Measurements from ENCODE around the gene HSF2.

Gene HSF2, protein sequence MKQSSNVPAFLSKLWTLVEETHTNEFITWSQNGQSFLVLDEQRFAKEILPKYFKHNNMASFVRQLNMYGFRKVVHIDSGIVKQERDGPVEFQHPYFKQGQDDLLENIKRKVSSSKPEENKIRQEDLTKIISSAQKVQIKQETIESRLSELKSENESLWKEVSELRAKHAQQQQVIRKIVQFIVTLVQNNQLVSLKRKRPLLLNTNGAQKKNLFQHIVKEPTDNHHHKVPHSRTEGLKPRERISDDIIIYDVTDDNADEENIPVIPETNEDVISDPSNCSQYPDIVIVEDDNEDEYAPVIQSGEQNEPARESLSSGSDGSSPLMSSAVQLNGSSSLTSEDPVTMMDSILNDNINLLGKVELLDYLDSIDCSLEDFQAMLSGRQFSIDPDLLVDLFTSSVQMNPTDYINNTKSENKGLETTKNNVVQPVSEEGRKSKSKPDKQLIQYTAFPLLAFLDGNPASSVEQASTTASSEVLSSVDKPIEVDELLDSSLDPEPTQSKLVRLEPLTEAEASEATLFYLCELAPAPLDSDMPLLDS

GRCh38 chr6:122399348-122400120 lies at the start of gene HSF2:
HSF2 (plus strand) TSS chr6:122399652; CDS start chr6:122399738, 86 bp downstream.
- peak; percentile 99 for DNase-seq

- no peak for DNase-seq
Measured at GRCh38 chr6:122352981-122353664, 46.3 kb upstream of the HSF2 start.

DNA sequence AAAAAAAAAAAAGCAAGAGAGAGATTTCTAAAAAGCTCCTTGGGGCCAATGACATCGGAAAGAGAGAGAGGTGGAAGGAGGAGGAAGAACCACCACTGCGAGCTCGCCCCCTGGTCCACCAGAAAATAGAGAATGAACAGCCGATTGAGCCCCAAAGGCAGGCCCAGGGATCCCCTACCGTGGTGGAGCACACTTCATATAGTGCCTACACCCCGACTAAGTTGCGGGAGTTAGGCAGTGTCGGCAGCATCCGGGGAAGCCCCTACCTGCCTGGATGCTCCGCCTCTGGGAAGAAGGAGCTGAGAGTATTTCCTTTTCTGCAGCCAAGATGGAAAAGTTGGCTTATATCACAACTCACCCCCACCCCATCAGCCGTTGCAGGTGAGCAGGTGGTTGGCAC lies 38.6 kb upstream of the HSF2 start:
- DNase-seq = no peak

- no peak for DNase-seq
Measured at GRCh38 chr6:122361314-122361979, 38.0 kb upstream of the HSF2 start.

- no peak for DNase-seq
Measured at GRCh38 chr6:122363769-122364483, 35.5 kb upstream of the HSF2 start.

- no peak for DNase-seq
Measured at GRCh38 chr6:122365775-122366403, 33.6 kb upstream of the HSF2 start.

DNA sequence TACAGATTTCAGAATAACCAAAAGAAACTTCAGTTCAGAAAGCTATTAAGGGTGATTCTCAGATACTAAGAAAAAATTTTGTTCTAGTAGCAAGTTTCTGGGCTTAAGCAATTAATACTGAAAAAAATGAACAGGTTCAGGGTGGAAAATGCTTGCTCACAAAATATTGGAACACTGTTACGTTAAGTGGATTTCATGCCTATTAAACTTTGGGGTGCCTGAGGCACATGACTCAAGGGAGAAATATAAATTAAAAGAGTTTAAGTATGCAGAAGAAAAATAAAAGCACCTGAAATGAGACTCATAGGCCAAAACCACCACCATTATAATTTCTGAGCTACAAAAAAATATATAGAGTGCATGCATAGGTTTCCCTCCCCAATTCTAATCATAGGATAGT lies 32.3 kb upstream of the HSF2 start:
- DNase-seq = no peak

- DNase-seq = no peak
Measured at GRCh38 chr6:122369536-122369935, 29.9 kb upstream of the HSF2 start.

- DNase-seq = no peak
Measured at GRCh38 chr6:122372647-122373046, 26.8 kb upstream of the HSF2 start.

GRCh38 chr6:122374307-122374706 lies 25.1 kb upstream of the HSF2 start:
- no peak for DNase-seq

DNA sequence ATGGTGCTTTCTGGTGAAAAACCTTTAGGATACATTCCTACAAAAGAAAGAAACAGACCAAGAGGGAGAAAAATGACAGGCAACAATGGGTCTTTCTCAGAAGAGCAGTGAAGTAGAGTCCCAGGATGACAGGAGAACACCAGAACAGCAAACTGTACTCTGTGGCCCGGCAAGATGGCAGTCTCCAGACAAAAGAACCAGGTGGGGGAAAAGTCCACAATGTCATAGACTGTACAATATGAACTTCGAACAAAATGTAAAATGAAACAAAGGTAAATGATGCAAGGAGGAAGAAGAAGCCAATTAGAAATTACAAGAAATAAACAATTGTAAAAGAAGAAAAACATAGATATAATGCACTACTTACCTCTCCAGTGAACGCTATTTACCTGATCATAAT lies 23.2 kb upstream of the HSF2 start:
- DNase-seq = no peak

DNA sequence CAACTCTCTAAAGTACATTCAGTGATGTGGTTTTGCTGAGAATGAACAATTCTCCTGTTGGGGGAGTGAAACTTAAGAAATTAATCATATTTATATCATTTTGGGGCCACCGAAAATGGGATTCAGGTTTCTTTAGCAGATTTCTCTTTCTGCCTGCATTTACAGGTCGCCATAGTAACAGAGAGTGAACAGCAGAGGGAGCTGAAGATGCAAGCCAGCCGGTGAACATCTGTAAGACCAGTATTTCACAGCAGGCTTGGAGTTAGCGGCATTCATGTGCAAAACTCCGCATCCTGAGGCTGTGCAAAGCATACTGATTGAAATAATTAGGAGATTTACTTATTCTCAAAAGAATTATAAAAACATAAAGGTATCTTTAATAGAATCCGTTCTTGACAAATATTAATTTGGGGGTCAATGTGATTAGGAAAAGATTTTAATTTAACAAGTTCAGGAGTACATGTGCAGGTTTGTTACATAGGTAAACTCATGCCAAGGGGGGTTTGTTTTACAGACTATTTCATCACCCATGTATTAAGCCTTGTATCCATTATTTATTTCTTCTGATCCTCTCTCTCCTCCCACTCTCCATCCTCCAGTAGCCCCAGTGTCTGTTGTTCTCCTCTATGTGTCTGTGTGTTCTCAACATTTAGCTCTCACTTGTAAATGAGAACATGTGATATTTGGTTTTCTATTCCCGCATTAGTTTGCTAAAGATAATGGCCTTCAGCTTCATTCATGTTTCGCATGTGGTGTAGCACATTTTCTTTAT lies 17.8 kb upstream of the HSF2 start:
- peak; percentile 62 for DNase-seq

DNA sequence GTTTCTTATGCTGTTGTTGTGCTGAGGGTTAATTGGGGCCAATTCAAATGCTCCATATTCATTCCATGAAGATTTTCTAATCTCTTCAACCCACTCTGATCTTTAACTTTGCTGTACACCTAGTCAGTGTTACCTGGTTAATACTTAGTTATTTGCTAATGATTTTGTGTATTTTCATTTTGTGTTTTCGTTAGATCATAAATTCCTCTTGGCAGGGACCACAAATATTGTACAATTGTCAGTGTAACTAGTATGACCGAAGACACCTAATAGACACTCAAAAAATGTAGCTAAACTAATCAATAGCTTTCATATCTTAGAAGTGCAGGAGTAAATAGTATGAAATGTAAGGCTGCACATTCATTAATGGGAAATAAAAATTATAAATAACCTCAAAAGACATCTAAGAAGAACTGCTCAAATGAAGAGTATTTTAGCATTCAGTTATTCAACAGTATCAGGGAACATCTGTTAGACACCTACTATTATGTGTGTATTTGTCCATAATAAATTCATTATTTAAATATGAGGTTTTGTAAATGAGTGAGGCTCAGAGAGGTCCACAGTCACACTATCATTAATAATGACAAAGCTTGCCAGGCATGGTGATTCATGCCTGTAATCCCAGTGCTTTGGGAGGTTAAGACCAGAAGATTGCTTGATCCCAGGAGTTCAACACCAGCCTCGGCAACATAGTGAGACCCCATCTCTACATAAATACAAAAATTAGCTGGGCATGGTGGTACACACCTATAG lies 13.4 kb upstream of the HSF2 start:
- no peak for DNase-seq

- DNase-seq = no peak
Measured at GRCh38 chr6:122388945-122389344, 10.5 kb upstream of the HSF2 start.

DNA sequence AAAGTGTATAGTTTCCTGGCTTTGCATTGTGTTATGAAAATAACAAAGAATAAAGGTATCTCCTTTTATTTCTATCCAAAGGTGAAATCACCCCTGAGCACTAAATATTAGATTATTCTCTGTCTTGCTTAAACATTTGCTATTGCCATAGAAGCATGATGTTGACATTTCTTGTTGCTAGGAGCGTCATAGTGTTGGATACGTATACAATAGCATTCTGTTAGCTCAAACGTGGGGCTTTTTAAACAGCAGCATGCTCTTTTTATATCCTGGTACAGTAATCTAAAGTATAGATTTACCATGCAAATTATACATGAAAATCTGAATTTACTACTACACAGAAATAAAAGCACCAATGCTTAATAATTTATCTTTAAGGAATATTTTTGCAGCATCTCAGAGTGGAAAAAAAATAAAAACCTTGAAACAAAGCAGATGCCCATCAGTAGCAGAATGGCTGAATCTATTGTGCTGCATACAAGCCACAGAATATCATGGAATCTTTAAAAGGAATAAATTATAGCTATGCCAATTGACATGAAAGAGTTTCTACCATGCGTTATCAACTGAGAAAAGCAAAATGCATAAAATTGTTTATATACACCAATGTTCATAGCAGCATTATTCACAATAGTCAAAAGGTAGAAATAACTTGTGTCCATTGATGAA lies 9.6 kb upstream of the HSF2 start:
- DNase-seq = no peak

DNA sequence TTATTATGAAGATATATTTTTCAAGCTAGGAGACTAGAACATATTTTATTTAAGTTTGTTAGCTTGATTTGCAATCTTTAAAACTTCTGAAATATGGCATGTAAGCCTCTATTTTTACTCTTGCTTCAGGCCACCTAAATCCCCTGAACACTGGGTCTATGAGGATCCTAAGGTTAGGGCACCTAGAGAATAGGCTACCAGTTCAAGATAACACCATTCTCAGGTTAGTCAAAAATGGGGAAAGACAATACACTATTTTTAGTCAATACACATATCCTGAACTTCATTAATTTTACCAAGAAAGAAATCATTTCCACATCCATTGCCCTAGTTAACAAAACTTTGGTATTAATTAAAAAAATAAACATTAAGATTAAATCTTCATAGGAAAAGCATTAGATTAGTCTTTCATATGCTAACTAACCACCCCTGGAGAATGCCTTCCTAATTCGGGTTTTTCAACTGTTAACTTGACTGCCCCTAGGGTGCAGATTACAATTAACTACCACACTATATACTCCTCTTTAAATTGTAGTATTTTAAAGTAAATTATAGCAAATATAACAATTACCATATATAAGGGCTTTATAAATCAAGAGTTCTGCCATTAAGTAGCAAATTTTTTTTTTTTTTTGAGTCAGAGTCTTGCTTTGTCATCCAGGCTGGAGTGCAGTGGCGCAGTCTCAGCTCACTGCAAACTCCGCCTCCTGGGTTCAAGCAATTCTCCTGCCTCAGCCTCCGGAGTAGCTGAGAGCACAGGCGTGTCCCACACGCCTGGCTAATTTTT lies 6.7 kb upstream of the HSF2 start:
- no peak for DNase-seq

DNA sequence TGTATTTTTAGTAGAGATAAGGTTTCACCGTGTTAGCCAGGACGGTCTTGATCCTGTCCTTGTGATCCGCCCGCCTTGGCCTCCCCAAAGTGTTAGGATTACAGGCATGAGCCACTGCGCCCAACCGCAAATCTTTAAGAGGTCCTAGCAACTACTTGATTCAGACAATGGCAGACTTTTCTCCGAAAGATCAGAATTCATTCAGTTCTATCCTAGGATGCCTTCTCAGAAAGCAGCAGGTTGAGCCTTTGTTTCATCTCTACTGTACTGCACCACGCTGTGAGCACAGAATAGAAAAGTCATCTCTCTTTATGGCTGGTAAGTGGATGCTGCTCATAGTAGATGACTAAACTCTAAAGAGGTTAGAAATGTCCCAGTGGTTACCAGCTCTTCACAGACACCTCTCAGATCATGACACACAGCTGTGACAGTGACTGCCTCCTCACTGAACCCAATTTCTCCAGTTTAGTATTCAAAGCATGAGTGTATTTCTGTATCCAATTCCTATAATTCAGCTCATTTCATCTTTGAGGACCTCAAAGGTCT lies 6.0 kb upstream of the HSF2 start:
- no peak for DNase-seq

GRCh38 chr6:122394016-122394415 lies 5.4 kb upstream of the HSF2 start:
- no peak for DNase-seq

DNA sequence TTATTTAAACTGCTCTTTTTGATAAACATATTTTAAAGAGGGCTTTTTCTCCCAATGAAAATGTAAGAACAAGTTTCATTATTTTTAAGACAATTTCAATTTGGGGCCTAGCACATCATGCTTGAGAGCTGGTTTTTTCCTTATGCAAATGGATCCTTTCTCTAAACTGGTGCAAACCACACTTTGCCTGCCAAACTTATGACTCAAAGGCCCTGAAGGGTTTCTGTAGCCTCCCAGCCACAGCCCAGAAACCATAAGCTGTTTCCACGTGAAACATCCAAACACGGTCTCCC lies 451 bp upstream of the HSF2 start:
- DNase-seq = no peak
